Thyroid gland (tissue), 4 donors: Measurements from ENCODE around the gene PGBD5. TPM values are rescaled to one million over a fixed set of nuclear protein-coding genes. Genes with fewer than 3 reads are reported as not detected.

Source experiments
- DNase-seq, 2 donors: peaks; one replicate each; pipeline ENCODE4 v3.0.0-alpha.2; 2019
- H3K27ac ChIP-seq, 3 donors: fragments of 200-600 bp; sonication (generic); 1 replicate in 2 of 3; 2 replicates in 1 of 3; pipeline ENCODE4 v1.5.1; 2016 to 2019; ENCODE audit warnings: mild to moderate bottlenecking in 1 of 3, moderate library complexity in 1 of 3
- H3K27me3 ChIP-seq: fragments of 200-600 bp; sonication (generic); one replicate; pipeline ENCODE4 v1.5.1; 2019
- H3K36me3 ChIP-seq, 2 donors: fragments of 200-600 bp; sonication (generic); one replicate each; pipeline ENCODE4 v1.5.1; 2016 to 2019
- H3K4me1 ChIP-seq, 2 donors: fragments of 200-600 bp; sonication (generic); one replicate each; pipeline ENCODE4 v1.5.1; 2017 to 2019
- H3K4me3 ChIP-seq, 3 donors: fragments of 200-600 bp; sonication (generic); replicated peaks in 1 of 3; 1 replicate in 2 of 3; 2 replicates in 1 of 3; pipeline ENCODE4 v1.5.1; 2016; ENCODE audit warnings: mild to moderate bottlenecking in 1 of 3
- H3K9me3 ChIP-seq: fragments of 200-600 bp; sonication (generic); one replicate; pipeline ENCODE4 v1.5.1; 2017
- POLR2A ChIP-seq, 2 donors: fragments of 450-650 bp; IDR thresholded peaks; one replicate each; pipeline ENCODE4 v1.6.1; 2017; ENCODE audit warnings: antibody characterized with exemption in 2 of 2, mild to moderate bottlenecking in 2 of 2, moderate library complexity in 1 of 2
- whole genome bisulfite sequencing, 2 donors: methylation state at CpG; one replicate each; pipeline ENCODE4 v1.1.5; 2017; 5-methylcytosine and 5-hydroxymethylcytosine counted together
- intact Hi-C: fragments of 100-400 bp; cut with DNase I; formaldehyde crosslinking; loops from one replicate; pipeline ENCODE4 v1.15.1; 2023
- total RNA-seq, 4 donors: library from RNA; depleted of rRNA; stranded (reverse); fragments of >200 nt; gene quantifications; one replicate each; pipeline ENCODE4 v1.2.3, GENCODE V29; 2016
- TF ChIP-seq, protein P1 (sequence below), 6 experiments: fragments of 200-600 bp in 3 of 6; fragments of 450-650 bp in 3 of 6; sonication (generic) in 3 of 6; IDR thresholded peaks; one replicate each; pipeline ENCODE4 v1.5.1; 2016 to 2019; ENCODE audit warnings: antibody characterized with exemption in 6 of 6, mild to moderate bottlenecking in 2 of 6, inconsistent platforms in 1 of 6, moderate library complexity in 1 of 6

PGBD5 gene
- total RNA-seq, 4 donors from 2014 or later: 2.7 to 14.9 (median 6.4) TPM

DNA sequence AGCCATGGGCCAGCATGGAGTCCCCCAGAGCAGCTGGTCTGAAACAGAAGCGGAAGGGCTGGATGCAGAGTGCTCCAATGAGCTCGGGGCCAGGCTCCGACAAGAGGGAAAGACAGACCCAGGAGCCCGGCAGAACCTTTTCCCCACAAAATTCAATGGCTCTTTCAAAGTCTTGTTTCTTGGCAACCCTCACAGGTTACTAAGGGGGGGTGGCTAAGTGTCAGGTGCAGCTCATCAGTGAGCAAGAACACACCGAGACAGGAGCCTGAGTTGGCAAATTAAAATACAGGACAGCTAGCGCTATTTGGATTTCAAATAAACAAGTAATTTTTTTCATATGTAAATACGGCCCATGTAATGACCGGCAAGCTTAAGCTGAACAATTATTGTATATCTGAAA lies 27.3 kb downstream of the PGBD5 start:
- Histone ChIP-seq H3K9me3 (no peaks in the 10 kb centered on the region), H3K4me3 (no peak overlapping the region), H3K27me3 (no peaks in the 10 kb centered on the region), H3K36me3 (no peaks in the 10 kb centered on the region), H3K27ac (no peak overlapping the region), H3K4me1 (no peaks in the 10 kb centered on the region)
- DNase-seq: no peak
- 86 to 89% methylated on average over 8 of the region's 8 CpGs for WGBS, 2 donors
- TF ChIP-seq, protein P1, sequence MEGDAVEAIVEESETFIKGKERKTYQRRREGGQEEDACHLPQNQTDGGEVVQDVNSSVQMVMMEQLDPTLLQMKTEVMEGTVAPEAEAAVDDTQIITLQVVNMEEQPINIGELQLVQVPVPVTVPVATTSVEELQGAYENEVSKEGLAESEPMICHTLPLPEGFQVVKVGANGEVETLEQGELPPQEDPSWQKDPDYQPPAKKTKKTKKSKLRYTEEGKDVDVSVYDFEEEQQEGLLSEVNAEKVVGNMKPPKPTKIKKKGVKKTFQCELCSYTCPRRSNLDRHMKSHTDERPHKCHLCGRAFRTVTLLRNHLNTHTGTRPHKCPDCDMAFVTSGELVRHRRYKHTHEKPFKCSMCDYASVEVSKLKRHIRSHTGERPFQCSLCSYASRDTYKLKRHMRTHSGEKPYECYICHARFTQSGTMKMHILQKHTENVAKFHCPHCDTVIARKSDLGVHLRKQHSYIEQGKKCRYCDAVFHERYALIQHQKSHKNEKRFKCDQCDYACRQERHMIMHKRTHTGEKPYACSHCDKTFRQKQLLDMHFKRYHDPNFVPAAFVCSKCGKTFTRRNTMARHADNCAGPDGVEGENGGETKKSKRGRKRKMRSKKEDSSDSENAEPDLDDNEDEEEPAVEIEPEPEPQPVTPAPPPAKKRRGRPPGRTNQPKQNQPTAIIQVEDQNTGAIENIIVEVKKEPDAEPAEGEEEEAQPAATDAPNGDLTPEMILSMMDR (IDR thresholded peaks at IDR 0.05): no peak
- TF ChIP-seq POLR2A (IDR thresholded peaks at IDR 0.05): no peak
- intact Hi-C loops: no loop called here

DNA sequence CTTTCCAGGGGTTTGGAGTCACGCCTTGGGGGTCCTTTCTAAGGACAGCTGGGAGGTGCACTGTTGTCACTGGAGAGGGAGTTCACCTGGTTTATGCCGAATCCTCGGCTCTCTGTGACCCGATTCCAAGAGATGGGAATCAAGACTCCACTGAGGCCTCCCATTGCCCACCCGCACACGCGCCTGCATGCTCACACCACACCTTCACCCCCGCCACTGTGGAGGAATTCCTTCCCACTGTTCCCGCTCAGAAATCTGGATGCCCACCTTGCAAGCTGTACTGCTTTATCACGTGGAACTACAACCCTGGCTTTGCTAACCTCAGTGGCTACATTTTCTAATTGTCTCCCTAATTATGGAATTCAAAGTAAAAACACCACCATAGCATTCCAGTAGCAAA lies 29.2 kb downstream of the PGBD5 start:
- Histone ChIP-seq H3K27me3 (no peaks in the 10 kb centered on the region), H3K4me3 (no peak overlapping the region), H3K4me1 (no peaks in the 10 kb centered on the region), H3K36me3 (no peaks in the 10 kb centered on the region), H3K9me3 (no peaks in the 10 kb centered on the region), H3K27ac (no peak overlapping the region)
- 91 to 97% methylated on average over 10 of the region's 10 CpGs for WGBS, 2 donors
- no peak for DNase-seq
- intact Hi-C loops: no loop called here
- TF ChIP-seq, protein P1 (IDR thresholded peaks at IDR 0.05): no peak
- no peak for TF ChIP-seq POLR2A (IDR thresholded peaks at IDR 0.05)

DNA sequence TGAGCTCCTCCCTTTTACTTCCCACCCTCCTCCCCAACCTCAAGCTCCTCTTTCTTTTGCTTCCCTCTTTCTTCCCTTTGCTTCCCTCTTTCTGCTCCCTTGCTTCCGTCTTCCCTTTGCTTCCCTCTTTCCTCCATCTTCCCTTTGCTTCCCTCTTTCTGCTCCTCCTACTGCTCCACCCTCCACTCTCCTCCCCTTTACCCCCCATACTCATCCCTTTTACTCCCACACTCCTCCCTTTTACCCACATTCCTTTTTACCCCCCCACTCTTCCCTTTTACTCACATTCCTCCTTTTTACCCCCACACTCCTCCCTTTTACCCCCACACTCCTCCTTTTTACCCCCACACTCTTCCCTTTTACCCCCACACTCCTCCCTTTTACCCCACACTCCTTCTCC lies 30.2 kb downstream of the PGBD5 start:
- no peaks in the 10 kb centered on the region for H3K36me3 ChIP-seq
- intact Hi-C loops: no loop called here
- H3K4me1 ChIP-seq: no peaks in the 10 kb centered on the region
- no peak for DNase-seq
- H3K4me3 ChIP-seq: no peak overlapping the region
- WGBS, 2 donors: 83 to 95% methylated on average over 1 of the region's 1 CpG
- no peaks in the 10 kb centered on the region for H3K9me3 ChIP-seq
- TF ChIP-seq, protein P1 (IDR thresholded peaks at IDR 0.05): no peak
- no peak for TF ChIP-seq POLR2A (IDR thresholded peaks at IDR 0.05)
- H3K27ac ChIP-seq: no peak overlapping the region
- H3K27me3 ChIP-seq: no peaks in the 10 kb centered on the region

DNA sequence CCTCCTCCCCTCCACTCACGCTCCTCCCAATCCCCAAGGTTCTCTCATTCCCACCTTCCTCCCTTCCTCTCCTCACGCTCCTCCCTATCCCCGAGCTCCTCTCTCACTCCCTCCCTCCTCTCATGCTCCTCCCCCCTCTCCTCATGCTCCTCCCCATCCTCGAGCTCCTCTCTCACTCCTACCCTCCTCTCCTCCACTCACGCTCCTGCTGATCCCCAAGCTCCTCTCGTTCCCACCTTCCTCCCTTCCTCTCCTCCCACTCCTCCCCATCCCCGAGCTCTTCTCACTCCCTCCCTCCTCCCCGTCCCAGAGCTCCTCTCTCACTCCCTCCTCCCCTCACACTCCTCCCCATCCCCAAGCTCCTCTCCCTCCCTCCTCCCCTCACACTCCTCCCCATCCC lies 31.4 kb downstream of the PGBD5 start:
- H3K36me3 ChIP-seq: no peaks in the 10 kb centered on the region
- no peak for TF ChIP-seq POLR2A (IDR thresholded peaks at IDR 0.05)
- TF ChIP-seq, protein P1 (IDR thresholded peaks at IDR 0.05): no peak
- intact Hi-C loops: no loop called here
- no peak overlapping the region for H3K4me3 ChIP-seq
- no peak for DNase-seq
- no peaks in the 10 kb centered on the region for H3K9me3 ChIP-seq
- WGBS, 2 donors: 87 to 94% methylated on average over 8 of the region's 8 CpGs
- H3K27me3 ChIP-seq: no peaks in the 10 kb centered on the region
- H3K27ac ChIP-seq: no peak overlapping the region
- no peaks in the 10 kb centered on the region for H3K4me1 ChIP-seq

DNA sequence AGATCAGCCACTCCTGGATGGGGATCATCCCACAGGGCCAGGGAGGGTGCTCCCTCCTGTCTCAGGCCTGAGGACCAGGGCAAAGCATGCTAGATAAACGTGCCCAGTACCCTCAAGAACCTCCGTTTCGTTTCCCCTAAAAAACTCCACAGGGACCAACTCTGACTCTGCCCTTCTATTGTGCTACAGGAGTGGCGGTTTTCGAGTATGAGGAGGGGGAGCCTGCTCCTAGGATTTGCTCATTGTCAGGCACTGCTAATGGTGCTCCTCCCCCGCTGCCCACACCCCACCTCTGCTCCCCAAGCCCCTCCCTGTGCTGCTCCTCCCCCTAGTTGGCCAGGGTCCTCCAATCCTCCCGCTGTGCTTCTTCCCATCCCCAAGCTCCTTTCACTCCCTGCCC lies 32.0 kb downstream of the PGBD5 start:
- H3K36me3 ChIP-seq: no peaks in the 10 kb centered on the region
- no peak for DNase-seq
- H3K27ac ChIP-seq: no peak overlapping the region
- intact Hi-C loops: no loop called here
- no peaks in the 10 kb centered on the region for H3K27me3 ChIP-seq
- H3K4me3 ChIP-seq: no peak overlapping the region
- TF ChIP-seq, protein P1 (IDR thresholded peaks at IDR 0.05): no peak
- no peak for TF ChIP-seq POLR2A (IDR thresholded peaks at IDR 0.05)
- H3K9me3 ChIP-seq: no peaks in the 10 kb centered on the region
- 83 to 92% methylated on average over 7 of the region's 7 CpGs for WGBS, 2 donors
- no peaks in the 10 kb centered on the region for H3K4me1 ChIP-seq
